ENCODE measurements around the gene PRRT2.
"Not testable (repeated sequence)": the region's sequence is repeated elsewhere in the genome, so short reads cannot be mapped to it uniquely, and the experiment has no call there.

DNA sequence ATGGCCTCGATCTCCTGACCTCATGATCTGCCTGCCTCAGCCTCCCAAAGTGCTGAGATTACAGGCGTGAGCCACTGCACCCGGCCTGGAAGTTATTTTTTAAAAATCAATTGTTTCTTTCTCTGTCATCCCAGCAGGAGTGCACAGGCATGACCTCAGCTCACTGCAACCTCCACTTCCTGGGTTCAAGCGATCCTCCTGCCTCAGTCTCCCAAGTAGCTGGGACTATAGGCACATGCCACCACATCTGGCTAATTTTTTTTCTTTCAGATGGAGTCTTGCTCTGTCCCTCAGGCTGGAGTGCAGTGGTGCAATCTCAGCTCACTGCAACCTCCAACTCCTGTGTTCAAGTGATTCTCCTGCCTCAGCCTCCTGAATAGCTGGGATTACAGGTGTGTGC, 24.8 kb upstream of the PRRT2 start:
- not testable (repeated sequence) for TF ChIP-seq POLR2A, CTCF, POLR2AphosphoS5 (IDR thresholded peaks at IDR 0.05)

Data from breast epithelium (tissue), 3 donors.